Adrenal gland (tissue), 12 donors: Measurements from ENCODE around the gene CENPB. TPM values are rescaled to one million over a fixed set of nuclear protein-coding genes. Genes with fewer than 3 reads are reported as not detected.

Experiments
- DNase-seq, 7 donors: peaks; one replicate each; pipeline ENCODE4 v3.0.0-alpha.2; 2019 to 2020
- H3K27ac ChIP-seq, 5 donors: fragments of 200-600 bp; sonication (generic) in 4 of 5; 1 replicate in 3 of 5; 2 replicates in 2 of 5; pipeline versions ENCODE4 v1.5.1 to v1.8.0; 2016 to 2020; ENCODE audit warnings: mild to moderate bottlenecking in 1 of 5
- H3K27me3 ChIP-seq: fragments of 200-600 bp; 2 replicates; pipeline ENCODE4 v1.8.0; 2021
- H3K36me3 ChIP-seq, 2 donors: fragments of 200-600 bp; replicated peaks in 1 of 2; 1 replicate in 1 of 2; 2 replicates in 1 of 2; pipeline versions ENCODE4 v1.5.1 to v1.8.0; 2018 to 2022
- H3K4me1 ChIP-seq, 2 donors: fragments of 200-600 bp; replicated peaks in 1 of 2; 1 replicate in 1 of 2; 2 replicates in 1 of 2; pipeline versions ENCODE4 v1.5.1 to v1.8.0; 2018 to 2021
- H3K4me3 ChIP-seq, 4 donors: fragments of 200-600 bp; sonication (generic) in 3 of 4; one replicate each; pipeline ENCODE4 v1.5.1; 2016 to 2018
- H3K9me3 ChIP-seq, 3 donors: fragments of 200-600 bp; sonication (generic) in 1 of 3; replicated peaks in 1 of 3; 1 replicate in 2 of 3; 2 replicates in 1 of 3; pipeline versions ENCODE4 v1.5.1 to v1.8.0; 2016 to 2021
- POLR2A ChIP-seq, 2 donors: fragments of 450-650 bp; IDR thresholded peaks; one replicate each; pipeline ENCODE4 v1.6.1; 2017; ENCODE audit warnings: antibody characterized with exemption in 2 of 2, mild to moderate bottlenecking in 2 of 2, moderate library complexity in 1 of 2
- WGBS, 4 donors: extraction: QIAGEN DNeasy Blood & Tissue Kit in 2 of 4; methylation state at CpG; one replicate each; pipeline versions ENCODE4 v1.1.5 to v1.1.7; 2013 to 2017; 5-methylcytosine and 5-hydroxymethylcytosine counted together
- intact Hi-C, 2 donors: fragments of 100-400 bp; cut with DNase I; formaldehyde crosslinking; loops; one replicate each; pipeline versions ENCODE4 v1.14.1 to v1.15.0; 2022 to 2023
- polyA plus RNA-seq, 3 donors: library from polyadenylated mRNA; stranded (reverse); fragments of 200-250 nt in 2 of 3; fragments of 350-450 nt in 1 of 3; fragmentation: Illumina TruSeq in 1 of 3; extraction: RNeasy Lipid Tissue Mini Kit (QIAGEN cat#74804) in 1 of 3; gene quantifications; one replicate each; pipeline ENCODE4 v1.2.3, GENCODE V29; 2013 to 2014
- total RNA-seq, 9 donors: library from RNA; depleted of rRNA in 4 of 9; stranded (reverse); fragments of >200 nt in 4 of 9; fragments of 120-200 nt in 1 of 9; fragmentation: NEBNext Ultra II Directional in 1 of 9; extraction: Animal tissue kit (Norgen Biotek cat#: 25700) in 1 of 9; gene quantifications; one replicate each; pipeline versions ENCODE4 v1.1.0 to v1.2.4, GENCODE V29; 2013 to 2023
- TF ChIP-seq, protein P1 (sequence below), 6 experiments: fragments of 450-650 bp in 4 of 6; fragments of 200-600 bp in 2 of 6; sonication (generic) in 1 of 6; IDR thresholded peaks; 1 replicate in 5 of 6; 2 replicates in 1 of 6; pipeline versions ENCODE4 v1.5.1 to v1.8.0; 2016 to 2021; ENCODE audit warnings: antibody characterized with exemption in 6 of 6, mild to moderate bottlenecking in 2 of 6, moderate library complexity in 1 of 6
- donor health status: healthy with polysubstance abuse.
- donor health status: Bipolar disorder and iron deficiency.
- donor health status: DM: yes; HTN: yes; CAD: no.
- donor health status: DM: no; HTN: no; CAD: no.
- donor health status: DM: no; HTN: no; CAD: no.
- donor health status: DM: yes; HTN: yes; CAD: no.

The CENPB gene
- total and polyA plus RNA-seq, 12 donors = 25.8 to 112 (median 82.2) TPM

DNA sequence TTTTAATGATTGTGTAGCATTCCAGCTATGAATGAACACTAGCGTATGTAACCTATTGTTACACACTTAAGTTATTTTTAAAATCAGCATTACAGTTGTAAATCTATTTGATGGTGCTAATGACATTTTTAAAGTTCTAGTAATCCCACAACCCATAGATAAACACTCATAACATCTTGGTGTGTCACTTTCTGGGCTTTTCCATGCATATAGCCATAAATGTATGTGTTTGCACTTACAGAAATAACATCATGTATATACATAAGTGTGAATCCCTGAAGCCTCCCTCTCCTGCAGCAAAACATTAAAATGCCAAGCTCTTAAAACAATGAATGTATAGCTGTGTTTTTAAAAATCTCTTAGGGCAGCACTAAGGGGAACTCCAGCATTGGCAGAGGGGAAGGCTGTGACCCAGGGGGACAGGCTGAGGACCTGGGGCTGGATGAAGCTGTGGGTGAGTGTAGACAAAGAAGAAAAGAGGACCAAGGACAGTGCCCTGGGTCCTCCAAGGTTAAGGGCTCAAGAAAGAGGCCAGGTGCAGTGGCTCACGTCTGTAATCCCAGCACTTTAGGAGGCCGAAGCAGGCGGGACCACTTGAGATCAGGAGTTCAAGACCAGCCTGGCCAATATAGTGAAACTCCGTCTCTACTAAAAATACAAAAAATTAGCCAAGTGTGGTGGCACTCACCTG lies 929 bp upstream of the CENPB start:
- 71 to 78% (median 74%) methylated on average over 5 of the region's 5 CpGs for WGBS, 4 donors
- intact Hi-C loops = loop anchor here in 1 of 2 donors (2.0 kb wide), 1 partner anchor 31 kb away; no protein-coding TSS in a partner anchor
- no peaks in the 10 kb centered on the region for H3K27me3 ChIP-seq
- H3K9me3 ChIP-seq = no peaks in the 10 kb centered on the region
- H3K4me3 ChIP-seq = peak overlapping the region in 2 of 4 donors; percentile 7 to 49
- no peaks in the 10 kb centered on the region for H3K36me3 ChIP-seq
- TF ChIP-seq, protein P1, sequence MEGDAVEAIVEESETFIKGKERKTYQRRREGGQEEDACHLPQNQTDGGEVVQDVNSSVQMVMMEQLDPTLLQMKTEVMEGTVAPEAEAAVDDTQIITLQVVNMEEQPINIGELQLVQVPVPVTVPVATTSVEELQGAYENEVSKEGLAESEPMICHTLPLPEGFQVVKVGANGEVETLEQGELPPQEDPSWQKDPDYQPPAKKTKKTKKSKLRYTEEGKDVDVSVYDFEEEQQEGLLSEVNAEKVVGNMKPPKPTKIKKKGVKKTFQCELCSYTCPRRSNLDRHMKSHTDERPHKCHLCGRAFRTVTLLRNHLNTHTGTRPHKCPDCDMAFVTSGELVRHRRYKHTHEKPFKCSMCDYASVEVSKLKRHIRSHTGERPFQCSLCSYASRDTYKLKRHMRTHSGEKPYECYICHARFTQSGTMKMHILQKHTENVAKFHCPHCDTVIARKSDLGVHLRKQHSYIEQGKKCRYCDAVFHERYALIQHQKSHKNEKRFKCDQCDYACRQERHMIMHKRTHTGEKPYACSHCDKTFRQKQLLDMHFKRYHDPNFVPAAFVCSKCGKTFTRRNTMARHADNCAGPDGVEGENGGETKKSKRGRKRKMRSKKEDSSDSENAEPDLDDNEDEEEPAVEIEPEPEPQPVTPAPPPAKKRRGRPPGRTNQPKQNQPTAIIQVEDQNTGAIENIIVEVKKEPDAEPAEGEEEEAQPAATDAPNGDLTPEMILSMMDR (IDR thresholded peaks at IDR 0.05) = no peak
- no peak for TF ChIP-seq POLR2A (IDR thresholded peaks at IDR 0.05)
- no peak overlapping the region for H3K27ac ChIP-seq
- no peak for DNase-seq
- peaks cover 18 to 39% of the 10 kb centered on the region in 2 donors for H3K4me1 ChIP-seq

DNA sequence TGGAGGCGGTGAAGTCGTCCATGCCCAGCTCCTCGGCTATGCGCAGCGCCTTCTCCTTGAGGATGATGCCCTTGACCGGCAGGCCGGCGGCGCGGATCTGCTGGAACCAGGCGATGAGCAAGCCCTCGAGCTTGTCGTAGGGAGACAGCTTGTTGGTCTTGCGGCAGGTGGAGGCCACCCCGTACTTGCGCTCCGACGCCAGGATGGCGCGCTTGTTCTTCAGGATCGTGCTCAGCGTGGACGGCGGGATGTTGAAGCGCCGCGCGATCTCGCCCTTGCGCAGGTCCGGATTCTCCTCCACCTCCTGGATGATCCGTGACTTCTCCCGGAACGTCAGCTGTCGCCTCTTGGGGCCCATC lies 435 bp downstream of the CENPB start:
- Histone ChIP-seq H3K9me3 (no peaks in the 10 kb centered on the region), H3K4me3 (peak overlapping the region in 3 of 4 donors; percentile 34 to 74 (median 36)), H3K27ac (peak overlapping the region; percentile 27 to 86 (median 80)), H3K4me1 (peaks cover 18 to 44% of the 10 kb centered on the region in 2 donors), H3K36me3 (no peaks in the 10 kb centered on the region), H3K27me3 (no peaks in the 10 kb centered on the region)
- 1 to 2% methylated on average over 31 to 35 of the region's 35 CpGs; no CpG with 5 or more reads in 2 of the 4 donors for WGBS, 4 donors
- peak in 1 of 2 donors; percentile 2 for TF ChIP-seq POLR2A (IDR thresholded peaks at IDR 0.05)
- TF ChIP-seq, protein P1 (IDR thresholded peaks at IDR 0.05) = no peak
- DNase-seq = peak; percentile 59 to 83 (median 68)
- intact Hi-C loops = loop anchor here in 1 of 2 donors (2.0 kb wide), 1 partner anchor 33 kb away; no protein-coding TSS in a partner anchor

DNA sequence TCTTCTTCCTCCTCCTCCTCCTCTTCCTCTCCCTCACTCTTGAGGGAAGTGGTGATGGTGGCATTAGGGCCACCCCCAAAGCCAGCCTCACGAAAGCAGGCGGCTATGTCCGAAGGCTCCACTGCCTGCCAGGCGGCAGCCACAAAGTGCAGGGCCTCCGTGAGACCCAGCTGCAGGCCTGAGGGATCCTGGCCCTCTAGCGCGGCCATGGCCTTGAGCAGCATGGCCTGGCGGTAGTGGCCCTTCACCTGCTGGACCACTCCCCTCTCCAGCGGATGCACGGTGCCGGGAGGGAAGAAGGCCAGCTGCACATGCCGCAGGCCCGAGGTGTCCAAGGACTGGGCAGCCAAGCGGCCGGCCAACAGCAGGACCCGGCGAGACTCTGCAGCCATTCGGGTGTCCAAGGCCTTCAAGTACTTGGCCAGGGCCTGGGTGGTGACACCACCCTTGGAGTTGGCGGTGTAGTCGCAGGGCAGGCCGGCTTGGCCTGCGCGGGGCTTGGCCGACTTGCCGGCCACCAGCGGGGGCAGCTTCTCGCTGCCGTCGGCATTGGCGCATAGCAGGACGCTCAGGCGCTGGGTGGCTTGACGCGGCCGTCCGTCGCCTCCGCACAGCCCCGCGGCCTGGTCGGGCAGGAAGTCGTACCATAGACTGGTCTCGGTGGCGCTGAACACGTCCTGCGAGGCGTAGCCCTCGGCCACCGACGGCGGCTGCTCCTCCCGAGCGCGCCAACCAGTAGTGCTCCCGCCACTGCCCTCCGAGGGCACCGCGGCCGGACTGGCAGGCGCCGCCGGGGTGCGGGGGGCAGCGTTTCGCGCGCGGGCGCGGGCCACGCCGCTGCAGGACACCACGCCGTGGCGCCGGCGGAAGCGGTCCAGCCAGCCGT lies 1.1 kb downstream of the CENPB start:
- TF ChIP-seq, protein P1 (IDR thresholded peaks at IDR 0.05) = no peak
- Histone ChIP-seq H3K36me3 (no peaks in the 10 kb centered on the region), H3K9me3 (no peaks in the 10 kb centered on the region), H3K4me3 (peak overlapping the region in 3 of 4 donors; percentile 34 to 74 (median 36)), H3K27ac (peak overlapping the region; percentile 27 to 86 (median 80)), H3K27me3 (no peaks in the 10 kb centered on the region), H3K4me1 (peaks cover 18 to 48% of the 10 kb centered on the region in 2 donors)
- peak in 5 of 7 donors; percentile 48 to 61 (median 56) for DNase-seq
- 16 to 36% (median 26%) methylated on average over 13 to 79 of the region's 79 CpGs for WGBS, 4 donors
- intact Hi-C loops = loop anchor here in 1 of 2 donors (2.0 kb wide), 1 partner anchor 33 kb away; no protein-coding TSS in a partner anchor

DNA sequence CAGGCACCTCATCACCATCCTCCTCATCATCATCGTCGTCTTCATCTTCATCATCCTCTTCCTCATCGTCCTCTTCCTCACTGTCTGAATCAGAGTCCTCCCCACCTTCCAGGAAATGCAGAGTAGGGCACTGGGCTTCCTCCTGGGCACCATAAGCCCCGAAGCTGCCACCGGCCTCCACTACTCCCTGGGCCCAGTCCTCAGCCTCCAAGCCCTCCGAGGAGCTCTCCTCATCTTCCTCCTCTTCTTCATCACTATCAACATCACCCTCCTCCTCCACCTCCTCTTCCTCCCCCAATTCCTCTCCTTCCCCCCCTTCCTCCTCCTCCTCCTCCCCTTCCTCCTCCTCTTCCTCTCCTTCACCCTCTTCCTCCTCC lies 1.7 kb downstream of the CENPB start:
- TF ChIP-seq, protein P1 (IDR thresholded peaks at IDR 0.05) = no peak
- no peak for TF ChIP-seq POLR2A (IDR thresholded peaks at IDR 0.05)
- peak overlapping the region in 3 of 5 donors; percentile 66 to 86 (median 80) for H3K27ac ChIP-seq
- no peak for DNase-seq
- peaks cover 18 to 48% of the 10 kb centered on the region in 2 donors for H3K4me1 ChIP-seq
- intact Hi-C loops = loop anchor here in 1 of 2 donors (5.0 kb wide), 1 partner anchor 42 kb away; no protein-coding TSS in a partner anchor
- H3K36me3 ChIP-seq = no peaks in the 10 kb centered on the region
- WGBS, 4 donors = 84 to 88% (median 85%) methylated on average over 6 of the region's 6 CpGs
- H3K27me3 ChIP-seq = no peaks in the 10 kb centered on the region
- H3K4me3 ChIP-seq = peak overlapping the region in 1 of 4 donors; percentile 74
- no peaks in the 10 kb centered on the region for H3K9me3 ChIP-seq
